ENCODE data around the gene HGF. TPM values are rescaled to one million over a fixed set of nuclear protein-coding genes. Genes with fewer than 3 reads are reported as not detected.

HGF gene
- total RNA-seq, 1 donor from 2014 or later, result not detected

DNA sequence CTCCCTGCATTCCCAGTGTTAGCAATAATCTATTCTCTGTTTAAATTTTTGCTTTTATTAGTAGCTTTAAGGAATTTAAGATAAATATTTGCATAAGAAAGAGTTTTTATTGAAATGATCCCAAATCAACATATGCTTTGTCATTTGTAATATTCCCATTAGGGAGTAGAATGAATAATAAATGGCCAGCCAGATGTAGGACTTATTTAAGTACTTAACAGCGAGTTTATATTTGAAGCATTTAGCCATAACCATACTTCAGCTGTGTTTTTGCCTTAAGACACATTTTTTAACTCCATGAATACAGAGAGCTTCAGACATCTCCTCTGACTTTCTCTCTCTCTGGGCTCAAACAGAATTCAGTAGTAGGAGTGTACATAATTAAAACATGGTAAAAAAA lies 103.6 kb downstream of the HGF start:
- no peak overlapping the region for H2AFZ ChIP-seq (ENCODE audit: low read depth, low read length)
- H3K36me3 ChIP-seq (ENCODE audit: insufficient read depth, low read length), result no peaks in the 10 kb centered on the region
- TF ChIP-seq, protein P1, sequence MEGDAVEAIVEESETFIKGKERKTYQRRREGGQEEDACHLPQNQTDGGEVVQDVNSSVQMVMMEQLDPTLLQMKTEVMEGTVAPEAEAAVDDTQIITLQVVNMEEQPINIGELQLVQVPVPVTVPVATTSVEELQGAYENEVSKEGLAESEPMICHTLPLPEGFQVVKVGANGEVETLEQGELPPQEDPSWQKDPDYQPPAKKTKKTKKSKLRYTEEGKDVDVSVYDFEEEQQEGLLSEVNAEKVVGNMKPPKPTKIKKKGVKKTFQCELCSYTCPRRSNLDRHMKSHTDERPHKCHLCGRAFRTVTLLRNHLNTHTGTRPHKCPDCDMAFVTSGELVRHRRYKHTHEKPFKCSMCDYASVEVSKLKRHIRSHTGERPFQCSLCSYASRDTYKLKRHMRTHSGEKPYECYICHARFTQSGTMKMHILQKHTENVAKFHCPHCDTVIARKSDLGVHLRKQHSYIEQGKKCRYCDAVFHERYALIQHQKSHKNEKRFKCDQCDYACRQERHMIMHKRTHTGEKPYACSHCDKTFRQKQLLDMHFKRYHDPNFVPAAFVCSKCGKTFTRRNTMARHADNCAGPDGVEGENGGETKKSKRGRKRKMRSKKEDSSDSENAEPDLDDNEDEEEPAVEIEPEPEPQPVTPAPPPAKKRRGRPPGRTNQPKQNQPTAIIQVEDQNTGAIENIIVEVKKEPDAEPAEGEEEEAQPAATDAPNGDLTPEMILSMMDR (IDR thresholded peaks at IDR 0.05; ENCODE audit: insufficient read depth, low read depth, low read length), result no peak
- TF ChIP-seq EZH2 (IDR thresholded peaks at IDR 0.05; ENCODE audit: insufficient read depth, low read length), result no peak
- Mint-ChIP-seq H3K4me1 (ENCODE audit: low read depth, unreplicated experiment) (no peaks in the 10 kb centered on the region), H3K27ac (ENCODE audit: unreplicated experiment) (no peak overlapping the region), H3K4me3 (ENCODE audit: unreplicated experiment) (no peak overlapping the region), H3K9me3 (ENCODE audit: unreplicated experiment) (peaks cover 2% of the 10 kb centered on the region), H3K27me3 (ENCODE audit: low read depth, unreplicated experiment) (no peaks in the 10 kb centered on the region), H3K36me3 (ENCODE audit: low read depth, unreplicated experiment) (no peaks in the 10 kb centered on the region)
- H3K4me1 ChIP-seq (ENCODE audit: insufficient read depth, low read length), result no peaks in the 10 kb centered on the region
- no peak overlapping the region for H3K9ac ChIP-seq (ENCODE audit: low read length)
- no peaks in the 10 kb centered on the region for H3K27me3 ChIP-seq (ENCODE audit: insufficient read depth, low read length)
- no peak overlapping the region for H3K4me2 ChIP-seq (ENCODE audit: low read length)
- H3K79me2 ChIP-seq (ENCODE audit: insufficient read depth, low read length), result no peaks in the 10 kb centered on the region
- FAIRE-seq, result no peak
- no peaks in the 10 kb centered on the region for H4K20me1 ChIP-seq (ENCODE audit: insufficient read depth, low read length)
- no peak for DNase-seq (ENCODE audit: low read depth)
- no peaks in the 10 kb centered on the region for H3K9me3 ChIP-seq (ENCODE audit: insufficient read depth, low read depth, low read length)
- H3K27ac ChIP-seq (ENCODE audit: low read depth, low read length), result no peak overlapping the region
- no peak overlapping the region for H3K4me3 ChIP-seq (ENCODE audit: insufficient read depth, low read depth, low read length)

DNA sequence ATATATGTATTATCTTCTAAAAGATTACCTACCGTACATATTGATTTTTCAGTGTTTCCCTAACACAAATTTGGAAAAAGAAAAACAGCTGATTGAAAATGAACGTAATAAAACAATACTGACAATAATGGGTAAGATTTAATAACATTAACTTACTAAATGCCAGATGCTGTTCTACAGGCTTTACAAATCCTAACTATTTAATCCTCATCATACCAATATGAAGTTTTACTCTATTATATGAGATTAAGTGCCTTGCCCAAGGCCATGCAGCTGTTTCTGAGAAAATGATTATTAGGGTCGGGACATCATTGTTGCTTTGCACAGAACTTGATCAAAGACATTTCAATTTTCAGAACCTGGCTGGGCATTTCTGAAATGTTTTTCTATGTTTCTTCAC lies 104.6 kb downstream of the HGF start:
- H3K4me2 ChIP-seq (ENCODE audit: low read length), result no peak overlapping the region
- Mint-ChIP-seq H3K27me3 (ENCODE audit: low read depth, unreplicated experiment) (no peaks in the 10 kb centered on the region), H3K4me1 (ENCODE audit: low read depth, unreplicated experiment) (no peaks in the 10 kb centered on the region), H3K9me3 (ENCODE audit: unreplicated experiment) (peaks cover 2% of the 10 kb centered on the region), H3K4me3 (ENCODE audit: unreplicated experiment) (no peak overlapping the region), H3K27ac (ENCODE audit: unreplicated experiment) (no peak overlapping the region), H3K36me3 (ENCODE audit: low read depth, unreplicated experiment) (no peaks in the 10 kb centered on the region)
- H3K4me3 ChIP-seq (ENCODE audit: insufficient read depth, low read depth, low read length), result no peak overlapping the region
- FAIRE-seq (no peak), DNase-seq (ENCODE audit: low read depth) (no peak)
- no peaks in the 10 kb centered on the region for H4K20me1 ChIP-seq (ENCODE audit: insufficient read depth, low read length)
- H3K27me3 ChIP-seq (ENCODE audit: insufficient read depth, low read length), result no peaks in the 10 kb centered on the region
- H3K36me3 ChIP-seq (ENCODE audit: insufficient read depth, low read length), result no peaks in the 10 kb centered on the region
- no peak overlapping the region for H3K9ac ChIP-seq (ENCODE audit: low read length)
- H3K4me1 ChIP-seq (ENCODE audit: insufficient read depth, low read length), result no peaks in the 10 kb centered on the region
- TF ChIP-seq EZH2 (IDR thresholded peaks at IDR 0.05; ENCODE audit: insufficient read depth, low read length), result no peak
- TF ChIP-seq, protein P1 (IDR thresholded peaks at IDR 0.05; ENCODE audit: insufficient read depth, low read depth, low read length), result no peak
- no peak overlapping the region for H2AFZ ChIP-seq (ENCODE audit: low read depth, low read length)
- no peaks in the 10 kb centered on the region for H3K9me3 ChIP-seq (ENCODE audit: insufficient read depth, low read depth, low read length)
- no peak overlapping the region for H3K27ac ChIP-seq (ENCODE audit: low read depth, low read length)
- no peaks in the 10 kb centered on the region for H3K79me2 ChIP-seq (ENCODE audit: insufficient read depth, low read length)

DNA sequence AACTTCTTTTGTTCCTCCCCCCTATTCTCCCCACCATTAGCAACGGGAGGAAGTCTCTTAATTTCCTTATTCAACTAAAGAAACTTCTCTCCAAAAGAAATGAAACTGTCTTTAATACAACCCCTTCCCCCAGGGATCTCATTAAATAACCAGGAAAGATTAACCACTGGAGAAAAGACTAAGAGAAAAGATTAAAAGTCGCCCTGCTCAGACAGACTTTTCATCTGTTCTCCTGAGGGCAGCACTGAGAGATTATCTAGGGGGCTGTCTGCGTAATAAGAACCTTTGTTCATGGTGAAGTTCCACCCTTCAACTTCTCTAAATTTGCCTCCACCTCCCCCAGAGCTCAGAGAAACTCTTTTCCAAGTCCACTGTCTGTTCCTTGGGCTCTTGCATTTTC lies 105.5 kb downstream of the HGF start:
- no peak overlapping the region for H3K27ac Mint-ChIP-seq (ENCODE audit: unreplicated experiment)
- Histone ChIP-seq H2AFZ (ENCODE audit: low read depth, low read length) (no peak overlapping the region), H3K4me3 (ENCODE audit: insufficient read depth, low read depth, low read length) (no peak overlapping the region), H4K20me1 (ENCODE audit: insufficient read depth, low read length) (no peaks in the 10 kb centered on the region), H3K4me2 (ENCODE audit: low read length) (no peak overlapping the region), H3K9ac (ENCODE audit: low read length) (no peak overlapping the region), H3K79me2 (ENCODE audit: insufficient read depth, low read length) (no peaks in the 10 kb centered on the region), H3K4me1 (ENCODE audit: insufficient read depth, low read length) (no peaks in the 10 kb centered on the region), H3K27ac (ENCODE audit: low read depth, low read length) (no peak overlapping the region), H3K36me3 (ENCODE audit: insufficient read depth, low read length) (no peaks in the 10 kb centered on the region), H3K27me3 (ENCODE audit: insufficient read depth, low read length) (no peaks in the 10 kb centered on the region), H3K9me3 (ENCODE audit: insufficient read depth, low read depth, low read length) (no peaks in the 10 kb centered on the region)
- no peaks in the 10 kb centered on the region for H3K36me3 Mint-ChIP-seq (ENCODE audit: low read depth, unreplicated experiment)
- no peak for DNase-seq (ENCODE audit: low read depth)
- FAIRE-seq, result no peak
- H3K4me1 Mint-ChIP-seq (ENCODE audit: low read depth, unreplicated experiment), result peaks cover 2% of the 10 kb centered on the region
- TF ChIP-seq, protein P1 (IDR thresholded peaks at IDR 0.05; ENCODE audit: insufficient read depth, low read depth, low read length), result no peak
- no peak for TF ChIP-seq EZH2 (IDR thresholded peaks at IDR 0.05; ENCODE audit: insufficient read depth, low read length)
- no peak overlapping the region for H3K4me3 Mint-ChIP-seq (ENCODE audit: unreplicated experiment)
- H3K27me3 Mint-ChIP-seq (ENCODE audit: low read depth, unreplicated experiment), result no peaks in the 10 kb centered on the region
- peaks cover 2% of the 10 kb centered on the region for H3K9me3 Mint-ChIP-seq (ENCODE audit: unreplicated experiment)
